ENCODE measurements around the gene PLK1.

The PLK1 gene

DNA sequence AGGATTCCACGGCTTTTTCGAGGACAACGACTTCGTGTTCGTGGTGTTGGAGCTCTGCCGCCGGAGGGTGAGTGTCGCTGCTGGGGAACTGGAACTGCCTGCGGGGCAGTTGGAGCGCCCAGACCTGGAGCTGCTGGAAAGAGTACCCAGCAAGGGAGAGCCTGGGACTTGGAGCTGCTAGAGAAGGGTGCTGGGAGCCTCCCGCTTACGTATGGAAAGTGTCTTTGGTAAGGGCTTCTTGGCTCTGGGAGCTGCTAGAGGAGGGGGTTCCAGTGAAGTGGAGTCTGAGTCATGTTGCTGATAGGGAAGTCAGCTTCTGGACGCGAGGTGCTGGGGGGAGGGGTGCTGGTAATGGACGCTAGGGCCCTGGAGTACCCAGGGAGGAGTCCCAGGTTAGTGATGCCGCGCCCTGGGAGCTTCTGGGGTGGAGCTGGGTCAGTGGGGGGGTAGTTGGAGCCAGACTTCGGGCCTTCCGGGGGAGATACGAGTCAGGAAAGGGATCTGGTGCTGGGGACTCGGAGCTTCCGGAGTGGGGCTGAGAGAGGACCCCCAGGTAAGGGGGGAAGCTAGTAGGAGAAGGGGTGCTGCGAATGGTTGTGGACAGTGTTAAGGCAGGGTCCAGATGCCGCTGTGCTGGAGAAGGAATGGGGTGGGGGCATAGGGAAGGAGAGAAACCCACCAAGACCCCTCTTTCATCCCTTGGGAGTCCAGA, 741 bp downstream of the PLK1 start:
- in situ Hi-C loops (cut with MboI; ENCODE audit: low sequenced_read_pairs) = no loop called here

DNA sequence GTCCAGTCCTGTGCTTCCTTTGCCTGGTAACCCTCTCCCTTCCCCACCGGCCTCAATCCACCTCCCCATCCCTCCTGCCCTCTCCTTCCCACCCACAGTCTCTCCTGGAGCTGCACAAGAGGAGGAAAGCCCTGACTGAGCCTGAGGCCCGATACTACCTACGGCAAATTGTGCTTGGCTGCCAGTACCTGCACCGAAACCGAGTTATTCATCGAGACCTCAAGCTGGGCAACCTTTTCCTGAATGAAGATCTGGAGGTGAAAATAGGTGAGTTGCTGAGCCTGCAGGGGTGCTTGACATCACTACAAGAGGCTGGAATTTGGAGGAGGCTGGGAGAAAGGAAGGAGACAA, 1.3 kb downstream of the PLK1 start:
- in situ Hi-C loops (cut with MboI; ENCODE audit: low sequenced_read_pairs) = no loop called here

DNA sequence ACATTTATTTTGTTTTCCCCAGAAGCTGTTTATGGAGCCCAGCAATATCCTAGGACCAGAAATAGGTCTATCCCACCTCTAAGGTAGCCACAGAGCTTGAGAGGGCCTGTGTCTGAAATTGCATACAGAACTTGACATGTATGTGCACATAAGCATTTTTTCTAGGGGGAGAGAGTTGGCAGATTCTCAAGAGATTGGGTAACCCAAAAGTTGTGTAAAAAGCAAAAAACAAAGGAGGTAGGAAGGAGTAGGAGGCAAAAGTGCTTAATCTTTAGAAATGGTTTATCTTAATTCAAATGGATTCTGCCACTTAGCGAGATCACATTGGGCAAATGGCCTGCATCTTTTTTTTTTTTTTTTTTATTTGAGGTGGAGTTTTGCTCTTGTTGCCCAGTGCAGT, 3.5 kb downstream of the PLK1 start:
- in situ Hi-C loops (cut with MboI; ENCODE audit: low sequenced_read_pairs) = no loop called here

DNA sequence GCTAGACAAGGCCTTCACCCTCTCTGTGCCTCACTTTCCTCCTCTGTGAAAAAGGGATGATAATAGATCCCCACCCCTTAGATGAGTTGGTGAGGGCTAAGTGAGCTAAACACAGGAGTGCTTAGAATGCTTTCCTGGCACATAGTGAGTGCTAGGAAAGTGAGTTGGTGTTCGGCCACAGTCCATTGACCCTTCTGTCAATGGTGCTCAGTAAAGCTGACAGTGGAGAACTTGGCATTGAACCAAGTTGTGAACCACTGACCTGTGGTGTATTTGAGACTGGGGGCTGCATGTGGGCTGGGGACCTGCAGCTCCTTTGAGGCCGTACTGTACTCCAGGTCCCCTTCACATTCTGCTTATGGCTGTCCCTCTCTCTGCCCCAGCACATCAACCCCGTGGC, 4.8 kb downstream of the PLK1 start:
- in situ Hi-C loops (cut with MboI; ENCODE audit: low sequenced_read_pairs) = no loop called here

DNA sequence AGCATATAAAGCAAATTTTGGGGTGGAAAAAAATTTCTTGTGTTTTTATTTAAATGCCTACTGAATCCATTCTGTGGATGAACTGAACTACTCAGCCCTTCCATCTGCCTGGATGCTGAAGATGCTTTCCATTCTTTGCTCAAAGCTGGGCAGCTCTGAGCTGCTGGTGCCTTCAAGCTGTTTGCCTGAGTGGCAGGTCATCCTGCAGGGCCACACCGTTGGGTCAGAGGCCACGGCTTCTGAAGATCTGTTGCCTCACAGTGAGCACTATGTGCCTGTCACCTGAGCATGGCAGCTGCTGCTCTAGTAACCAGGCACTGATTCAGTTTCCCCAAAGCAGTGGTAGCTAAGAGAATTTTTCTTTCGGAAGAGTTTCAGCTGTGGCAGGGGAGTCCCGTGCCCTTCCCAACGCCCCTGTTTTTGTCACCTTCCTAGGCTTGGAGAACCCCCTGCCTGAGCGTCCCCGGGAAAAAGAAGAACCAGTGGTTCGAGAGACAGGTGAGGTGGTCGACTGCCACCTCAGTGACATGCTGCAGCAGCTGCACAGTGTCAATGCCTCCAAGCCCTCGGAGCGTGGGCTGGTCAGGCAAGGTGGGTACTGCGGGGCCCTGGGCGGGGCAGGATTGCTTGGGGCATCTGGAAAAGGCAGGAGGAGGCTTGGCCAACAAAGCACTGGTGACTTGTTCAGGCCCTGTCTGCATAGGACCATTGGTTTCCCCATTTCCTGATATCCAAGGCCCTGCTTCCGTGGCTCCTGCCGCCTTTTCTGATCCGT, 8.5 kb downstream of the PLK1 start:
- in situ Hi-C loops (cut with MboI; ENCODE audit: low sequenced_read_pairs) = no loop called here

GRCh38 chr16:23689442-23690187, 10.9 kb downstream of the PLK1 start:
- in situ Hi-C loops (cut with MboI; ENCODE audit: low sequenced_read_pairs) = no loop called here

DNA sequence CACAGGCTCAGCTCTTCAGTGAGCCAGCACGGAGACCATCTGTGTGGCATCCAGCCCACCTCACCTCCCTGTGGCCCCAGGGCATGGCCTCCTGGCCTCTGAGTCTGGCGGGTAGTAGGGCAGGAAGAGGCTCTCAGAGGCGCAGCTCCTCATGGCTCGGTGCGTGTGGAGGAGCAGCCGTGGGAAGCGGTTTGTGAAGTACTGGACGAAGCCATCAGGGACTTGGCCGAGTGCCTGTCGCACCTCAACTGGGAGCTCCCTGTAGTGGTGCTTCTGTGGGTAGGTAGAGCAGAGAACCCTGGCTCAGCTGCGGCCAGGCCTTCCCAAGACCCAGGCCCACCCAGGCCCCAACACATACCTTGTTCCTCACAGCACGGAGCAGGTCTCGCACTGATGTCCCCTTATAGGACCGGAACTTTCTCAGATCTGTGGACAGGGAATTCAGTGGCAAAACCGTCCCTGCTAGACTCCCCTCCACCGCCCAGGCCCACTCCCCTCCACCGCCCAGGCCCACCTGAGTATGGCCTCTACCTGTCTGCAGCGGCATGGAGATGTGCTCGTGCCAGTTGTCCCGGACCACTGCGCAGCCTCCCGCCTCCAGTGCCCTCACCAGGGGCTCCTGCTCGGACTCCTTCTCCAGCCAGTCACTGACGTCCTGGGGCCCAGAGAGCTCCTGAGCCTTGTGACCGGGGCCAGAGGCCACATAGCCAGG, 12.2 kb downstream of the PLK1 start:
- in situ Hi-C loops (cut with MboI; ENCODE audit: low sequenced_read_pairs) = no loop called here

DNA sequence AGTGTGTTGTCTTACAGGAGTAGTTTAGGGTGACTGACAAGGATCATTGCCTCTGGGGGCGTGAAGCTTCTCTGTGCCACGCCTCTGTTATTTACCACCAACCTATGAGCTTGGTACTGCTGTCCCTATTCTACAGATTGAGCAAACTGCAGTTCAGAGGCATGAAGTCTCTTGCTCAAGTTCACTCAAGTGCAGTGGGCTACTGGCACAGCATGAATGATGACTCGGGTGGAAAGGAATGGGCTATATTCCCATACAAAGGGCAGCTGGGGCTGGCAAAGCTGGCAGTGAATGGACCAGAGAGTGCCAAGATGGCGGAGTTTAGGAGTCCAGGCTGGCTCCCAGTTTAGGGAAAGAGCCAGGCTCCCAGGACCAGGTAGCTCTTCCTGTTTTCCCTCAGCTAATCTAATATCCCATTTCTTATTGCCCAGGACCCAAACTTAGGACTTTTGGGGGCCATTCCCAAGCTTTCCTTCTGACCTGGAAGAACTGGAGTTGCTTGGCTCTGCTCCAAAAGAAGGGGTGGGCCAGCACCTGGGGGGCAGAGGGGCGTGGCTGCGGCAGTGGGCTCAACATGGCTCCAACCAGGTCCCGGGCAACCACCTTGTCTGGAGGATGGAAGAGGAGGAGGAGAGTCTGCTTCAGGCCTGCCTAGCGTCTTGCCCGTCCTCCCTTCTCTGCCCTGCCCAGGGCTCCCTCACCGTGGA, 12.9 kb downstream of the PLK1 start:
- in situ Hi-C loops (cut with MboI; ENCODE audit: low sequenced_read_pairs) = no loop called here

DNA sequence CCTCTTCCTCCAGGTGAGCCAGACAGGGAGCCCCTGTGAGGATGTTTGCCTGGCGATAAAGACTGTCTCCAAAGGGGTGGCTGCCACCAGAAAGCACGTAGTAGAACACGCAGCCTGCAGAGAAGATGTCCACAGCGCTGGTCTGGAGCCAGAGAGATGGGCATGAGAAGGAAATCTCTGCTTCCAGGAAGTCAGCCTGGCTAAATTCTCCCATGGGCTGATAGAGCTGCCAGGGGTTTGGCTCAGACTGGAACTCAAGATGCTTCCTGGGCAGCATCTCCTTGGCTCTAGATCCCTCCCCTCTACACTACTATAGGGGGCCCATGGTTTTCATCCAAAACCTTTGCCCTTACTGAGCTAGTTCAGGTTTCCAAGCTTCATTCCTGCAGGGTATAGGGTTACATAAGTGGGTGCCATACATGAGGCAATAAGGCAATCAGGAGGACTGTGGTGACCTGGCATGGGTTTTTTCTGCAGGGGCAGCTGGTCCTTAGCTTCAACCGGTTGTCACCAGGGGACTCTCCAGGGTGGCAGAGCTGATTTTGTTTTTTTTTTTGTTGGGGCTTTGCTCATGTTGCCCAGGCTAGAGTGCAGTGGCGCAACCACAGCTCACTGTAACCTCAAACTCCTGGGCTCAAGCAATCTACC, 13.6 kb downstream of the PLK1 start:
- in situ Hi-C loops (cut with MboI; ENCODE audit: low sequenced_read_pairs) = no loop called here

DNA sequence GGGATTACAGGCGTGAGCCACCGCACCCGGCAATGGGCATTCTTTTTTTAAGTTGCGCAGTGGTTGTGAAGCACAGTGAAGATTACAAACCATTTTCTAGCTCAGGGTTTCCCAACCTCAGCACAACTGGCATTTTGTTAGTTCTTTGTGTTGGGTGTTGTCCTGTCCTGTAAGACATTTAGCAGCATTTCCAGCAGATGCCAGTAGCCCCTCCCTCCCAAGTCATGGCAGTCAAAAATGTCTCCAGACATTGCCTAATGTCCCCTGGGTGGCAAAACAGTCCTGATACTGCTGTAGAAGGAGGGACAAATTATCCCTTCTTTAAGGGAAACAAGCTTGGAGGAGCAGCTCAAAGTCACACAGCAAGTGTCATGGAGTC, 15.6 kb downstream of the PLK1 start:
- in situ Hi-C loops (cut with MboI; ENCODE audit: low sequenced_read_pairs) = no loop called here

DNA sequence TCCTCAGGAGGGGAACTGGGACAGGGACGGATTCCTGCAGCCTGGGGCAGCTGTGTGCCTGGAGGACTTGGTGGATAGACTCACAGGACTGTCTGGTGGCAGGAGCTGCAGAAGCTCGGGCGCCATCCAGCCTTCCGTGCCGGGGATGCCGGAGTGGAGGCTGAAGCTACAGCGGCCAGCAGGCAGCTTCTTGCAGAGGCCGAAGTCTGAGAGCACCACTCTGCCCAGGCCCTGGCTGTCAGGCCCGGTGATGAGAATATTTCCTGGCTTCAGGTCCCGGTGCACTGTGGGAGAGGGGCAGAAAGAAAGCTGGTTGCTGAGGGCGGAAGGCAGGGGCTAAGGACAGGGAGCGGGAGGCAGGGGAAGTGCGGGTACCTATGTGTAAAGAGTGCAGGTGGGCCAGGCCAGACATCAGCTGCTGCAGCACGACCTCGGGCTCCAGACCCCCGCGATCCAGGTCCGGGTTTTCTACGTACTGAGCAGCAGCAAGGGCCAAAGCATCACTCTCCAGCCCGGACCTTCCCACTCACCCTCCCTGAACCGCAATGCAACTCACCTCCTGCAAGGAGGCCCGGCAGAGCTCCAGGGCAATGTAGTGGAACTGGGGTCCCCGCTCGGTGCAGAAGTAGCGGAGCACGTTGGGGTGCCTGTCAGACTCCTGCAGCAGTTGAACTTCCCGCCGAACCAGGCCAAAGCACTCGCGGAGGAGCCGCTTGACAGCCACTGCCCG, 16.1 kb downstream of the PLK1 start:
- in situ Hi-C loops (cut with MboI; ENCODE audit: low sequenced_read_pairs) = no loop called here

- in situ Hi-C loops (cut with MboI; ENCODE audit: low sequenced_read_pairs) = no loop called here
Measured at GRCh38 chr16:23695756-23696155, 17.1 kb downstream of the PLK1 start.

DNA sequence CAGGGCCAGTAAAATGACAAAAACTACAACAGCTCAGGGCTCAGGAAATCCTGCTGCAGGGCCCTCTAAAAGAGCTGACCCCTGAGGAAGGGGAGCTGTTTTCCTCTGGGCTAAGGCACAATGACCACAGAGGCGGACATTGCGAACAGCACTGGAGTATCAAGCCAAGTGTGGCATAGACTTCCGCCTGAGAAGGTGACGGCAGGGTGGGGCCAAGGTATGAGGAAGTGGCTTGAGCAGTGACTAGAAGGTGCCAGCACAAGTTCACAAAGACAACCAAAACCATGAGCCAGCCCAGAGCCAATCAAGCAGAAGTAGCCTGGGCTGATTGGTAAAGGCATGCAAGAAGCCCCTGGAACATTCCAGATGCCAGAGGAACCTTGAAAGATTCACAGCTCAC, 20.4 kb downstream of the PLK1 start:
- in situ Hi-C loops (cut with MboI; ENCODE audit: low sequenced_read_pairs) = no loop called here

DNA sequence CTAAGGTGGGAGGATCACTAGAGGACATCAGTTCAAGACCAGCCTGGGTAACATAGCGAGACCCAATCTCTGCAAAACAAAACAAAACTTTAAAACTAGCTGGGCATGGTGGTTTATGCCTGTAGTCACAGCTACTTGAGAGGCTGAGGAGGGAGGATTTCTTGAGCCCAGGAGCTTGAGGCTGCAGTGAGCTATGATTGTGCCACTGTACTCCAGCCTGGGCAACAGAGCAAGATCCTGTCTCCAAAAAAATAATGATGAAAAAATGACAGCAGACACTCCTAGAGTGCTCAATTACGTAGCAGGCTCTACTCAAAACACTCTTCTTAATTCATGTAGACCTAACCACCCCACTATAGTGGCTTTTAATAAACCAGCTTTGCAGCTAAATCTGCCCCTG, 21.4 kb downstream of the PLK1 start:
- in situ Hi-C loops (cut with MboI; ENCODE audit: low sequenced_read_pairs) = no loop called here

GRCh38 chr16:23700509-23700908, 21.8 kb downstream of the PLK1 start:
- in situ Hi-C loops (cut with MboI; ENCODE audit: low sequenced_read_pairs) = no loop called here

DNA sequence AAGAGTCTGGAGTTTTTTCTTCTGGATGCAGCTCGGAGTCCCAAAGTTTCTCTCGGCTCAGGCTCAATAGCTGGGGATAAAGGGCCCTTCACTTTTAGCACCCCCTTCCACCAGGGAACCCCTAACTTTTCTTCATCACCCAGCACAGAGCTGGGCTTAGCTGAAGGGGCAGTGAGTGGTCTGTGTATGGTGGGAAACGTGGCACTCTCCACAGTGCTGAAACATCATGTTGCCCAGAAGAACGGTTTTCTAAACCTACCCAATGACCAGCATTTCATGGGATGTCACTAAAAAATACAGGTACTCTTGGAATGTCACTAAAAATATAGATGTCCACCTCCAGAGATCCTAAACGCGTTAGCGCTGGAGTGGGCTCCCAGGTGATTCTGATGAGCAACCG, 22.4 kb downstream of the PLK1 start:
- in situ Hi-C loops (cut with MboI; ENCODE audit: low sequenced_read_pairs) = no loop called here

DNA sequence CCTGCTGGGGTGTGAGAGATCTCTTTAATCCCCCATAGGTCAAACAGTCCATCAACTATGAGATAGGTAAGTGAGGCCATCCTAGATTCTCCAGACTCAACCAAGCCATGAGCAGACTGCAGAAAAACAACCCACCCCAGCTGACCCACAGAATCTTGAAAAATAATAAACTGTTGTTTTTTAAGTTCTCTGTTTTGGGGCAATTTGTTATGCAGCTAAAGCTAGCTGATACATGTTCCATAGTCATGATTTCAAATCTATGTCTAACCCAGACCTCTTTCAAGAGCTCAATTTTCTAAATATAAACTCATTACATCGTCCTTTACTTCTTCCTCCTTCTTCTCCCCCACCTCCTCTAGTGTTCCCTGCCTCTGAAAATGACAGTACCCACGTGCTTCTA, 24.3 kb downstream of the PLK1 start:
- in situ Hi-C loops (cut with MboI; ENCODE audit: low sequenced_read_pairs) = no loop called here

DNA sequence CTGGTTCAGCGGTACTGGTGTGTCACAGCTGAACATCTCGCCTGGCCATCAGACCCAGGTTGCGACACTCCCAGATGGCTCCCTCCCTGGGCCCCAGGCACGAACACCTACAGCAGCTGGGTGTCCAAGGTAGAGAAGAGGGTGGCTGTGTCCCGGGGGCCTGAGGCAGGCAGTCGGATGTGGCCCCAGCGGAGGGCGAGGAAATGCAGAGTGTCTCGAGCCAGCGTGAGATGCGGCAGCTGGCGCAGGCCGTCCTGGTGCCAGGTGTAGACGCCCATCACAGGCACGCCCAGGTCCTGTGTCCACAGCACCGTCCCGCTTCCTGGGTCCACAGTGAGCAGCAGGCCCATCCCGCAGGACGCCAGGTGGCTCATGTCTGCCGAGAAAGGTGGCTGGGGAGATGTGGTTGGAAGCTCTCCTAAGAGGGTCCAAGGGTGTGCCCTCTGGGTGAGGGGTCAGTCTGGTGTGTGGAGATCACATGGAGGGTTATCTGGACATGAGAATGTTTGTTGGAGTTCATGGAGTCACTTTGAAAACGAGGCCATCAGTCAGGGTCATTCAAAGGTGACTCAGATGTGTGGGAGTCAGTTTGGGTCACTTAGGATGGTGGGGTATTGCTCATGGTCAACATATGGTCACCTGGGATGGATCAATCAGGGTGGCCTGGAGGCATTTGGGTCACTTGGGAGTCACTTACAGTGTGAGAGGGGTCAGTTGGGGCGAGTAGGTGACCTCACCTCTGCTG, 26.3 kb downstream of the PLK1 start:
- in situ Hi-C loops (cut with MboI; ENCODE audit: low sequenced_read_pairs) = no loop called here

DNA sequence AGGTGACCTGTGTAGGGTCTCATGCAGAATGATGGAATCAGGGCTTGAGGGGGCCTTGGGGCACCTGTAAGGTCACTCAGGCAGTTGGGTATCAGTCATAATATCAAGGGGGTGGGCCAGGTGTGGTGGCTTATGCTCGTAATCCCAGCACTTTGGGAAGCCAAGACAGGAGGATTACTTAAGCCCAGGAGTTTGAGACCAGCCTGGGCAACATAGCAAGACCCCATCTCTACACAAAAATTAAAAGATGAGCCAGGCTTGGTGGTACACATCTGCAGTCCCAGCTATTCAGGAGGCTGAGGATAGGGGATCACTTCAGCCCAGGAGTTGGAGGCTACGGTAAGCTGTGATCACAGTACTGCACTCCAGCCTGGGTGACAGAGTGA, 26.8 kb downstream of the PLK1 start:
- in situ Hi-C loops (cut with MboI; ENCODE audit: low sequenced_read_pairs) = no loop called here

Data from HL-60/S4 (cell line).